DMS 273 (cell line): Measurements from ENCODE around the gene LAMC3.
"Not testable (repeated sequence)": the region's sequence is repeated elsewhere in the genome, so short reads cannot be mapped to it uniquely, and the experiment has no call there.

Experiments used
- DNase-seq: peaks from one replicate; lab custom pipeline; 2025; ENCODE audit not compliant: unreplicated experiment; lab: John Stamatoyannopoulos, UW

The LAMC3 gene

GRCh38 chr9:131027872-131028179 lies 18.9 kb downstream of the LAMC3 start:
- DNase-seq: no peak

DNA sequence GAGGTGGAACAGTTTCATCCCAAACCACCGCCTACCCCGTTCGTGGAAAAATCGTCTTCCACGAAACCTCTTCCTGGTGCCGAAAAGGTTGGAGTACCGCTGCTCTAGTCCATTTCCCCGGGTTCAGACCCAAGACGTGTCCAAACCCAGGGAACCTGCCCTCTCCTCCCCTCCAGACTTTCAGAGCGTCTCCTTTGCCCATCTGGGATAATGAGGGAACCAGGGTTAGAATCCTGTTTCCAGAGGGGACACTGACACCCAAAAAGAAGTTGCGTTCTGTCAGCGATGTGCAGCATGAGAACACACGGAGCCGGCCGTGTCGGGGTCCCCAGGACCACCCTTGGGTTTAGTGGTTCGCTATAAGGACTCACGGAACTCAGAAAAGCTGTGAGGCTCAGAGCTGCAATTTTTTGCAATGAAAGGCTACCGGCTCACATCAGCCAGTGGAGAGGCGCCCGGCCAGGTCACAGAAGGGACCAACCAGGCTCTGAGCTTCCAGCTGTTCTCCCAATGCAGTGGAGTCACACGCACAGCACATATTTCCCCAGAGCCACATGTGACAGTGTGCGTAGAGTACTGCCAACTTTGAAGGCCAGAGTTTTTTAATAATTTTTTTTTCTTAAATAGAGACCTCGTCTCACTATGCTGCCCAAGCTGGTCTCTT lies 19.4 kb downstream of the LAMC3 start:
- no peak for DNase-seq

DNA sequence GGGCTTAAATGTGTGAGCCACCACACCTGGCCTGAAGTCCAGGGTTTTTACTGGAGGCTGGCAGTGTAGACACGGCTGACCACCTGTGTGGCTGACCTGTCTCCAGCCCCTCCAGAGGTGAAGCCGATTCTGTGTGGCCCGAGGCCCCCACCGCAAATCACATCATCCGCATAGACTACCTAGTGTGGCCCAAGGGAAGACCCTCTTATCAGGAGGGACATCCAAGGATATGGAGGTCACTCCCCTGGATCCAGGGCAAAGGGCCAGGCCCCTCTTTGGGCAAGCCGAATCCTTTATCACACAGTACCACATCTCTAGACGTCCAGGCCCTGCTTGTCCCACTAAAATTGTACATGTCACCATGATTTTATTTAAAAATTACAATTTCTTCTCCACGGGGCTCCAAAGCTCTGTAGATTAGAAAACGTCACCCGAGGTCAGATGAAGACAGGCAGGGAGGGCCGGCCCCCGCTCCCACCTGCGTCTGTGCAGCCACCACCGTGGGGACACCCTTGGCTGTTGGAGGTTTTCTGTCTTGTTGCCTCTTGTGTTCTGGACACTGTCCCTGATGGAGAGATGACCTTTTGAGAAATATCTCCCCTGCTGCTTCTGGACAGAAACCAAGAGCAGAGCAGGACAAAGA lies 20.1 kb downstream of the LAMC3 start:
- no peak for DNase-seq

DNA sequence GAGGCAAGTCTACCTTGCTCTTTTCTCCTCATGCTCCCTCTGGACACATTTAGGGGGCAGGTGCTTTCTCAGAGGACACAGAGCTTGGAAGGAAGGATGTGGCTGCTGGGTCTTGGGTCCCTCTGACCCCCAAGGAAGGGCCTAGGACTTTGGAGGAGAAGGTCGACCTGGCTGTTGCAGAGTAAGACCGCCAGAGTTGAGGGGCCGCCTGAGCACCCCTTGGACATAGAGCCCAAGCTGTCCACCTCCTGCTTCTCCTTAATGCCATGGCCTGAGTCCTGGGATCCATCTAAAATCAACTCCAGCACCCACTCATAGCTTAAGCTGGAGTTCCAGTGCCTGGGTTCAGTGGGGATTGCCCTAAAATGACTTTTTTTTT lies 20.6 kb downstream of the LAMC3 start:
- no peak for DNase-seq

GRCh38 chr9:131030239-131031004 lies 21.4 kb downstream of the LAMC3 start:
- no peak for DNase-seq

DNA sequence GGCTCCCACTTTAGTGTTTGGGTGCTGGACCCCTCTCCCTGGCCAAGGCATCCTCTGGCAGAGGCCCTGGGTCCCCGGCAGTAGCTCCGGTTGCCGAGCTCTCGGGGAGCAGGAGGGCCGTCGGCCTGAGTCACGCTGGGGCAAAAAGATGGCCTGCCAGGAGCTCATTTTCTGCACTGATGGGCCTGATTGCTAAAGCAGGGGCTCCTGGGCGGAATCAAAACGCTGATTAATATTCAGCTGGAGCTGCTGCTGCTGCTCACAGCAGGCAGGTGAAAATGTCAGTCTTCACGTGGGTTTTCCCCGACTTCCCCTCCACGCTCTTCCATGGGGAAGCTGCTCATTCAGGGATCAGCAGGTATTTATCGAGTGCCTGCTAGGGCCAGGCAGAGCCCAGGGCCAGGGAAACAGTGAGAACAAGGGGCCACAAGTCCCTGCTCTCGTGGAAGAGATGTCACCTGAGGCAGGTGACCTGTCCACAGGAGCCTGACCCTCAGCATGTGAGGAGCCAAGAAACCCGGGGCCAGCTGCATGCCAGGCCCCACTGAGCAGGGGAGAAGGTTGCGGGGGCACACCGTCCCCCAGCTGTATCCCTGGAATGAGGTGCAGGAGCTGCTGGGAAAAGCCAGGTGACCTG lies 22.1 kb downstream of the LAMC3 start:
- no peak for DNase-seq

DNA sequence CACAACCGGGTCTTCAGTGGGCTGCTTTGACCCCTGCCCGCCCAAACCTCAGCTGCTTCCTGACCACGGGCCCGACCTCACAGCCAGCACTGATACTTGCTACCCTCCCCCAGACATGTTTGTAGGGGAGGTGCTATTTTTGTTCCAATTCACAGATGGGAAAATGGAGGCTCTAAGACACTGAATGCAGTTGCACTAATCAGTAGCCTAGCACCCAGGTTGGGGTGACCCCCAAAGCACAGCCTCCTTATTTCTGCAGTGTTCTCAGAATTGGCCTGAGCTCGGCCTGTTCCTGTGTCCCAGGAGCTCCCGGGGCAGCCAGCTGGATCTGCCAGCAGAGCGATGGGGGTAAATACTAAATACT lies 22.6 kb downstream of the LAMC3 start:
- DNase-seq: no peak

DNA sequence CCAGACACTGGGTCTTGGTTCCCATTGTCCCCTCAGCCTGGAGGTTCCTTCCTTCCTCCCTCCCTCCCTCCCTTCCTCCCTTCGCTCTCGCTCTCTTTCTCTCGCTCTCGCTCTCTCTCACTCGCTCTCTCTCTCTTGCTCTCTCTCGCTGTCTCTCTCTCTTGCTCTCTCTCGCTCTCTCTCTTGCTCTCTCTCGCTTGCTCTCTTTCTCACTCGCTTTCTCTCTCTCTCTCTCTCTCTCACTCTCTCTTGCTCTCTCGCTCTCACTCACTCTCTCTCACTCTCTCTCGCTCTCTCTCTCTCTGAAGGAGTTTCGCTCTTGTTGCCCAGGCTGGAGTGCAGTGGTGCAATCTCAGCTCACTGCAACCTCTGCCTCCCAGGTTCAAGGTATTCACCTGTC lies 23.4 kb downstream of the LAMC3 start:
- no peak for DNase-seq

- DNase-seq: no peak
Observed at GRCh38 chr9:131033269-131034224, 24.6 kb downstream of the LAMC3 start.

DNA sequence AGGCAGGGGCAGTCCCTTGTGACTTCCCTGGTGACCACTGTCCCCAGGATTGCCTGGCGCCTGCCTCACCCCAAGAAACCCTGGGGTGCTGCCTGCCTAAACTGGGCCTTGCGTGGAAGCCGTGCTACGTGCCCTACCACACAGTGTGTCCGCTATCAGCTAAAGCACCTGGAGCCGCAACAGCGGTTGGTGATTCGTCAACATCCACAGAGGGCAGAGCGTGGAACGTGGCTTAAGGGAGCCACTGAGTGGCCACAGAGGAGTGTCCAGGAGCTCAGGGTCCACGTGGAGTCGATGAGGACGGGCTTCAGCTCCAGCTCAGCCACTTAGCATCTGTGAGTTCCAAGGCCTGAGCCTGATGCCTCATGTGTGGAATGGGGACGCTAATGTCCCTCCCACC lies 25.3 kb downstream of the LAMC3 start:
- no peak for DNase-seq

- DNase-seq: not testable (repeated sequence)
Observed at GRCh38 chr9:131034749-131035148, 25.8 kb downstream of the LAMC3 start.

GRCh38 chr9:131035548-131035947 lies 26.6 kb downstream of the LAMC3 start:
- DNase-seq: no peak

- no peak for DNase-seq
Observed at GRCh38 chr9:131036071-131036470, 27.1 kb downstream of the LAMC3 start.

- peak; percentile 32 for DNase-seq
Observed at GRCh38 chr9:131036529-131037334, 27.8 kb downstream of the LAMC3 start.

DNA sequence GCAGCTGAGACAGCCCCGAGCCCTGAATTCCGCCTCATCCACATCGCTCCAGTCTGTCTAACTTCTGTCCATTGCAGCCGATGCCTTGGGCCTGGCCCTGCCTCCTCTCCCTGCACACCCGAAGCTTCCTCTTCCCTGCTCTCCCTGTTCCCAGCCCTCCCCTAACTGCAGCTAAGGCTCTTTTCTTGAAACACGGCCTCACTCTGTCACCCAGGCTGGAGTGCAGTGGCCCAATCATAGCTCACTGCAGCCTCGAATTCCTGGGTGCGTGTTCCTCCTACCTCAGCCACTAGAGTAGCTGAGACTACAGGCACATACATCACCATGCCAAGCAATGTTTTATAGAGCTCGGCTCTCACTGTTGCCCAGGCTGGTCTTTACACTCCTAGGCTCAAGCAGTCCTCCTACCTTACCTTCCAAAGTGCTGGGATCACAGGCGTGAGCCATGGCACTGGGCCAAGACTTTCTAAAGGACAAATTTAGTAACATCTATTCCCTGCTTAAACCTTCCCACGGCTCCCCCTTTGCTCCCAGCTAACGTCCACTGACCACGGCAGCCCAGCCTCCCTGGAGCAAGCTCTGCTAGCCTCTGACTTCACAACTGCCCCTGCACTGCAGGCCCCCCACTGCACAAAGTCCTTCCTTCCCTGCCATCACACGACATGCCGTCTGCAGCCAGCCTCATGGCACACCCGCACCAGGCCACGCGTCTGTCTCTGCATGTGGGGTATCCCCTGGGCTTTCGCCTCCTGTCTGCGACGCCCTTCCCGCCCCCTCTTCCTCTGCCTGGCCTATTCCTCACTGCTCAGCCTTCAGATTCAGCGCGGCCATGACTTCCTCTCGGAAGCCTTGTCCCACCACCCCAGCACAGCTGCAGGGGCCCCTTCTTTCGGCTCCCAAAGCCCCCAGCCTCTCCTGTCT lies 28.6 kb downstream of the LAMC3 start:
- DNase-seq: peak; percentile 26

DNA sequence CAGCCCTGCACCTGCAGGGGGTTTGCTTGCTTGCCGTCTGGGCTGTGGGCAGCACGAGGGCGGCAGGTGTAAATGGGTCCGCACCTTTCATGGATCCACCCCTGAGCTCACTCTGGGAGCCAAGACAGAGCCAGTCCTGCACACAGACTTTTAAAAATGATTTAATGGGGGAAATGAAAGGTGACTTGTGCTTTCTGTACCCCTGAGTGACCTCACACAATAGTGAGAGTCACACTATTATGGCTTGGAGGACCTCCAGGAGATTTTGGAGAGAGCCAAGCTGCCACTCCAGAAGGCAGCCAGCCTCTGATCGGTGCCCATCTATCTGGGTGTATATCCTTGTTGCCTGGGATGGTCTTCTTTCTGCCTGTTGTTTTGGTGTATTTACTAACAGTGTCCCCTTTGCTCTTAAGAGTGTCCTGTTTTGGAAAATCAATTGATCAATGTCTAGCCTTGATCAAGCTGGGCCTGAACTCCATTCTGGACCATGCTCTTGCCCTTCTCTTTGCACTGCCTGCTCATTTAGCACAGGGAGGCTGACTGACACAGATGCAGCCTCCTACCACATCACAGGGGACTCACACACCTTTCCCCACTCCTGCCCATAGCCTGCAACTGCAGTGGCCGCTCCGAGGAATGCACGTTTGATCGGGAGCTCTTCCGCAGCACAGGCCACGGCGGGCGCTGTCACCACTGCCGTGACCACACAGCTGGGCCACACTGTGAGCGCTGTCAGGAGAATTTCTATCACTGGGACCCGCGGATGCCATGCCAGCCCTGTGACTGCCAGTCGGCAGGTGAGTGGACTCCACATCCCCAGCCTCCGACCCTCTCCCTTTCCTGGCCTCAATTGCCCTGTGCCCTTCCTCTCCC lies 29.5 kb downstream of the LAMC3 start:
- peak; percentile 22 for DNase-seq

DNA sequence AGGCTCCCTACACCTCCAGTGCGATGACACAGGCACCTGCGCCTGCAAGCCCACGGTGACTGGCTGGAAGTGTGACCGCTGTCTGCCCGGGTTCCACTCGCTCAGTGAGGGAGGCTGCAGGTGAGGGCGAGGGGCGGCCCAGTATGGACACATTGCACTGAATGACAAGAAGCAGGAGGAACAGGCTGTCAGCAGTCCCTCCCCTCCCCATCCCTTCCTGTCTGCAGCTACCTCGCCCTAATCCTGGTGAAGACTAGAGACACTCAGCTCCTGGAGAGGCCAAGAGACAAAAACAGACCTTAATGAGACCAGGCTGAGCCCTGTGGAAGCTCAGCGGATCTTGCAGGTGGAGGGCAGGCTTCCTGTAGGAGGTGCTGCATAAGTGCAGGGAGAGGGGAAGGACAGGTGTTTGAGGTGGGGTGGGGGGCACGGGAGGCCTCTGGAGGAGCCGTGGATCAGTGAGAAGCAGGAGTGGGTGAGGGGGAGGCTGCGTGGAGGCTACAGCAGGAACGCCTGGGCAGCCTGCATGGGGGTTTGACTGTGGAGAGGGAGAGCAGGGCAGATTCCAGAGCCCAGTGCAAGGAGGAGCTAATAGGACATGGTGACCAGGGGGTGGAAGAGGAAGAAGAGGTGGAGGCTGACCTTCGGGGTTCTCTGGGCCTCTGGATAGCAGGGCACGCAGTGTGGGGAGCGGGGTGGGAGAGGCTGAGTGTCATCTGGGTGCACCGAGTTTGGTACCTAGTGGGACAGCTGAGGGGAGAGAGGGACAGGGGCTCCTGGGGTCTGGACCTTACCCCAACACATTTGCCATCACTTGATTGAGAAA lies 30.4 kb downstream of the LAMC3 start:
- no peak for DNase-seq
